Activated T-cell treated with anti-CD3 and anti-CD28 coated beads, Interleukin-2, amount 50 U/mL, for 48 hours (primary cell): ENCODE data around the gene GPC3.

Experiments
- DNase-seq, 2 experiments: peaks; one replicate each; pipeline ENCODE4 v3.0.0-alpha.2; 2020

GPC3 gene

GRCh38 chrX:133881007-133881406 lies 104.4 kb downstream of the GPC3 start:
- DNase-seq: no peak

- no peak for DNase-seq
Measured at GRCh38 chrX:133880032-133880443, 105.4 kb downstream of the GPC3 start.

GRCh38 chrX:133878710-133879109 lies 106.7 kb downstream of the GPC3 start:
- no peak for DNase-seq

GRCh38 chrX:133876646-133877045 lies 108.7 kb downstream of the GPC3 start:
- DNase-seq: no peak

GRCh38 chrX:133869270-133869669 lies 116.1 kb downstream of the GPC3 start:
- DNase-seq: no peak

GRCh38 chrX:133868682-133869081 lies 116.7 kb downstream of the GPC3 start:
- DNase-seq: no peak

- DNase-seq: no peak
Measured at GRCh38 chrX:133868250-133868649, 117.1 kb downstream of the GPC3 start.

- DNase-seq: no peak
Measured at GRCh38 chrX:133865761-133866471, 119.5 kb downstream of the GPC3 start.

GRCh38 chrX:133864236-133864635 lies 121.2 kb downstream of the GPC3 start:
- no peak for DNase-seq

GRCh38 chrX:133859860-133860259 lies 125.5 kb downstream of the GPC3 start:
- DNase-seq: no peak

- DNase-seq: no peak
Measured at GRCh38 chrX:133859336-133859735, 126.1 kb downstream of the GPC3 start.

- no peak for DNase-seq
Measured at GRCh38 chrX:133857640-133858269, 127.6 kb downstream of the GPC3 start.

GRCh38 chrX:133856819-133857218 lies 128.6 kb downstream of the GPC3 start:
- no peak for DNase-seq

- DNase-seq: no peak
Measured at GRCh38 chrX:133854290-133854689, 131.1 kb downstream of the GPC3 start.

- DNase-seq: no peak
Measured at GRCh38 chrX:133852837-133853356, 132.5 kb downstream of the GPC3 start.

GRCh38 chrX:133852401-133852800 lies 133.0 kb downstream of the GPC3 start:
- DNase-seq: no peak

- no peak for DNase-seq
Measured at GRCh38 chrX:133850399-133850798, 135.0 kb downstream of the GPC3 start.

GRCh38 chrX:133849676-133850075 lies 135.7 kb downstream of the GPC3 start:
- no peak for DNase-seq

- no peak for DNase-seq
Measured at GRCh38 chrX:133847340-133847994, 137.9 kb downstream of the GPC3 start.

- DNase-seq: no peak
Measured at GRCh38 chrX:133846311-133846710, 139.1 kb downstream of the GPC3 start.

- DNase-seq: no peak
Measured at GRCh38 chrX:133840415-133840814, 145.0 kb downstream of the GPC3 start.

GRCh38 chrX:133838761-133839676 lies 146.4 kb downstream of the GPC3 start:
- DNase-seq: peak; percentile 19 to 36

GRCh38 chrX:133837091-133837490 lies 148.3 kb downstream of the GPC3 start:
- DNase-seq: no peak
